Measurements from ENCODE around the gene PCMT1.

- TF ChIP-seq, protein P1, sequence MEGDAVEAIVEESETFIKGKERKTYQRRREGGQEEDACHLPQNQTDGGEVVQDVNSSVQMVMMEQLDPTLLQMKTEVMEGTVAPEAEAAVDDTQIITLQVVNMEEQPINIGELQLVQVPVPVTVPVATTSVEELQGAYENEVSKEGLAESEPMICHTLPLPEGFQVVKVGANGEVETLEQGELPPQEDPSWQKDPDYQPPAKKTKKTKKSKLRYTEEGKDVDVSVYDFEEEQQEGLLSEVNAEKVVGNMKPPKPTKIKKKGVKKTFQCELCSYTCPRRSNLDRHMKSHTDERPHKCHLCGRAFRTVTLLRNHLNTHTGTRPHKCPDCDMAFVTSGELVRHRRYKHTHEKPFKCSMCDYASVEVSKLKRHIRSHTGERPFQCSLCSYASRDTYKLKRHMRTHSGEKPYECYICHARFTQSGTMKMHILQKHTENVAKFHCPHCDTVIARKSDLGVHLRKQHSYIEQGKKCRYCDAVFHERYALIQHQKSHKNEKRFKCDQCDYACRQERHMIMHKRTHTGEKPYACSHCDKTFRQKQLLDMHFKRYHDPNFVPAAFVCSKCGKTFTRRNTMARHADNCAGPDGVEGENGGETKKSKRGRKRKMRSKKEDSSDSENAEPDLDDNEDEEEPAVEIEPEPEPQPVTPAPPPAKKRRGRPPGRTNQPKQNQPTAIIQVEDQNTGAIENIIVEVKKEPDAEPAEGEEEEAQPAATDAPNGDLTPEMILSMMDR (IDR thresholded peaks at IDR 0.05) = no peak
- TF ChIP-seq POLR2A (IDR thresholded peaks at IDR 0.05) = no peak
These were observed 632 bp downstream of the PCMT1 start for GRCh38 chr6:149750136-149750609.

All from right lobe of liver (tissue), 4 donors.